Measurements from ENCODE around the gene NPC1L1.

GRCh38 chr7:44511236-44511635, 29.9 kb downstream of the NPC1L1 start:
- TF ChIP-seq CTCF (IDR thresholded peaks at IDR 0.05) (no peak), EZH2 (IDR thresholded peaks at IDR 0.05; ENCODE audit: borderline replicate concordance, insufficient read depth, low read depth, low read length, poor library complexity, severe bottlenecking) (no peak)

Data from B cell (primary cell).